ENCODE data around the gene WDR93.
A peak's percentile ranks its signal among the peaks of the same experiment; 100 is the strongest.

WDR93 gene

DNA sequence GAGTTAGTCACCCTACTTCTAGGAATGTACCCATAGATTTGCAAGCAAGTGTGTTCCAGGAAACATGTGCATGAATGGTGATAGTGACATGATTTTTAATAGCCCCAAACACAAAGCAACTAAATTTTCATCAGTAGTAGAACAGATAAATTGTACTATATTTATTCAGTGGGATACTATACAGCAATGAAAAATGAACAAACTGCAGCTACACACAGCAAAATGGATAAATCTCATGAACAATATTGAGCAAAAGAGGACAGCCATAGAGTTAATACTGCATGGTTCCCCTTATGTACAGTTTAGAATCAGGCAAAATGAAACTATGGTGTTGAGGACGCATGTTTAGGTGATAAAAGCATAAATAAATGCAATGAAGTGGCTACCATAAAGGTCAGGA, 34.5 kb downstream of the WDR93 start:
- Histone ChIP-seq H3K4me1 (ENCODE audit: control insufficient read depth, low read depth, low read length) (no peaks in the 10 kb centered on the region), H3K18ac (ENCODE audit: low read length) (no peak overlapping the region), H2BK5ac (ENCODE audit: low read length) (no peak overlapping the region), H3K27me3 (ENCODE audit: insufficient read depth, low read length, poor library complexity) (no peaks in the 10 kb centered on the region), H3K56ac (ENCODE audit: low read length) (no peak overlapping the region), H2BK120ac (ENCODE audit: low read depth, low read length) (no peak overlapping the region), H4K8ac (ENCODE audit: low read depth, low read length) (no peak overlapping the region), H4K5ac (ENCODE audit: low read length) (no peak overlapping the region), H3K79me1 (ENCODE audit: low read length) (no peaks in the 10 kb centered on the region), H3K9ac (ENCODE audit: low read length) (no peak overlapping the region), H3K4me3 (ENCODE audit: low read length) (no peak overlapping the region), H3K23ac (ENCODE audit: low read length) (no peak overlapping the region), H3K36me3 (ENCODE audit: control insufficient read depth, insufficient read depth, low read length) (no peaks in the 10 kb centered on the region), H3K4me2 (ENCODE audit: low read length) (no peak overlapping the region), H3K4ac (ENCODE audit: low read depth, low read length) (no peak overlapping the region), H2BK15ac (replicated peaks; ENCODE audit: low read depth) (no peak overlapping the region), H2AK5ac (ENCODE audit: low read length) (no peak overlapping the region), H3K79me2 (ENCODE audit: control insufficient read depth, insufficient read depth, low read length) (no peaks in the 10 kb centered on the region), H3K27ac (ENCODE audit: low read depth, low read length) (no peak overlapping the region)
- DNase-seq, result no peak
- WGBS (ENCODE audit: extremely low coverage, insufficient coverage, low lambda C conversion rate), result no CpG with 5 or more reads among the region's 1 CpG

DNA sequence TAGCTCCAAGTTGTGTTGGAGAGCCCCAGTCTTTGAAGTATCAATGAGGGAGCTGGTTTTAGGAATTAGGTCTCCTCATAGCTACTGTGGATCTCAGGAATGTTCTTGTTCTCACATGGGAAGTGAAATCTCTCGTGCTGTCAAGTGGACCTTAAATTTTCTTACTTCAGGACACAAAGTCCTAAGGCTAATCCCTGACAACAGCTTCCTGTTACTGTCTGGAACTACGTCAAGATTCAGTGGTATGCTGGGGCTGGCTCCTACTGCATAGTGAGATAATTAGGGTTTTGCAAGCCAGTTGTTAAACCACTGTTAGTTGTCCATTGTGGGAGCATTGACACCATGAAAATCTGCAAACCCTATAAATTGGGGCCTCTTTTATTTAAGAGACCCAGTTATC, 37.6 kb downstream of the WDR93 start:
- H3K4ac ChIP-seq (ENCODE audit: low read depth, low read length), result no peak overlapping the region
- no peak overlapping the region for H4K5ac ChIP-seq (ENCODE audit: low read length)
- no peak overlapping the region for H2AK5ac ChIP-seq (ENCODE audit: low read length)
- no peak overlapping the region for H2BK120ac ChIP-seq (ENCODE audit: low read depth, low read length)
- H3K27me3 ChIP-seq (ENCODE audit: insufficient read depth, low read length, poor library complexity), result no peaks in the 10 kb centered on the region
- no peak overlapping the region for H2BK5ac ChIP-seq (ENCODE audit: low read length)
- H3K79me1 ChIP-seq (ENCODE audit: low read length), result no peaks in the 10 kb centered on the region
- H4K8ac ChIP-seq (ENCODE audit: low read depth, low read length), result no peak overlapping the region
- no peak overlapping the region for H3K27ac ChIP-seq (ENCODE audit: low read depth, low read length)
- H3K18ac ChIP-seq (ENCODE audit: low read length), result no peak overlapping the region
- H3K79me2 ChIP-seq (ENCODE audit: control insufficient read depth, insufficient read depth, low read length), result no peaks in the 10 kb centered on the region
- no peak overlapping the region for H3K23ac ChIP-seq (ENCODE audit: low read length)
- H2BK15ac ChIP-seq (replicated peaks; ENCODE audit: low read depth), result no peak overlapping the region
- H3K4me3 ChIP-seq (ENCODE audit: low read length), result no peak overlapping the region
- H3K36me3 ChIP-seq (ENCODE audit: control insufficient read depth, insufficient read depth, low read length), result no peaks in the 10 kb centered on the region
- H3K4me1 ChIP-seq (ENCODE audit: control insufficient read depth, low read depth, low read length), result no peaks in the 10 kb centered on the region
- no CpG with 5 or more reads among the region's 2 CpGs for WGBS (ENCODE audit: extremely low coverage, insufficient coverage, low lambda C conversion rate)
- DNase-seq, result no peak
- H3K56ac ChIP-seq (ENCODE audit: low read length), result no peak overlapping the region
- H3K4me2 ChIP-seq (ENCODE audit: low read length), result no peak overlapping the region
- H3K9ac ChIP-seq (ENCODE audit: low read length), result no peak overlapping the region

GRCh38 chr15:89731275-89731674, 40.7 kb downstream of the WDR93 start:
- no peak overlapping the region for H3K9ac ChIP-seq (ENCODE audit: low read length)
- no peak overlapping the region for H3K4me2 ChIP-seq (ENCODE audit: low read length)
- no peaks in the 10 kb centered on the region for H3K4me1 ChIP-seq (ENCODE audit: control insufficient read depth, low read depth, low read length)
- H4K5ac ChIP-seq (ENCODE audit: low read length), result no peak overlapping the region
- H4K8ac ChIP-seq (ENCODE audit: low read depth, low read length), result no peak overlapping the region
- no peaks in the 10 kb centered on the region for H3K79me1 ChIP-seq (ENCODE audit: low read length)
- no peak overlapping the region for H3K27ac ChIP-seq (ENCODE audit: low read depth, low read length)
- H2BK5ac ChIP-seq (ENCODE audit: low read length), result no peak overlapping the region
- no CpG with 5 or more reads among the region's 5 CpGs for WGBS (ENCODE audit: extremely low coverage, insufficient coverage, low lambda C conversion rate)
- no peaks in the 10 kb centered on the region for H3K79me2 ChIP-seq (ENCODE audit: control insufficient read depth, insufficient read depth, low read length)
- no peak overlapping the region for H2BK120ac ChIP-seq (ENCODE audit: low read depth, low read length)
- no peak overlapping the region for H3K4me3 ChIP-seq (ENCODE audit: low read length)
- no peak overlapping the region for H3K56ac ChIP-seq (ENCODE audit: low read length)
- DNase-seq, result no peak
- H3K27me3 ChIP-seq (ENCODE audit: insufficient read depth, low read length, poor library complexity), result no peaks in the 10 kb centered on the region
- no peak overlapping the region for H2BK15ac ChIP-seq (replicated peaks; ENCODE audit: low read depth)
- H3K36me3 ChIP-seq (ENCODE audit: control insufficient read depth, insufficient read depth, low read length), result no peaks in the 10 kb centered on the region
- H3K4ac ChIP-seq (ENCODE audit: low read depth, low read length), result no peak overlapping the region
- H3K23ac ChIP-seq (ENCODE audit: low read length), result no peak overlapping the region
- H3K18ac ChIP-seq (ENCODE audit: low read length), result no peak overlapping the region
- H2AK5ac ChIP-seq (ENCODE audit: low read length), result no peak overlapping the region

DNA sequence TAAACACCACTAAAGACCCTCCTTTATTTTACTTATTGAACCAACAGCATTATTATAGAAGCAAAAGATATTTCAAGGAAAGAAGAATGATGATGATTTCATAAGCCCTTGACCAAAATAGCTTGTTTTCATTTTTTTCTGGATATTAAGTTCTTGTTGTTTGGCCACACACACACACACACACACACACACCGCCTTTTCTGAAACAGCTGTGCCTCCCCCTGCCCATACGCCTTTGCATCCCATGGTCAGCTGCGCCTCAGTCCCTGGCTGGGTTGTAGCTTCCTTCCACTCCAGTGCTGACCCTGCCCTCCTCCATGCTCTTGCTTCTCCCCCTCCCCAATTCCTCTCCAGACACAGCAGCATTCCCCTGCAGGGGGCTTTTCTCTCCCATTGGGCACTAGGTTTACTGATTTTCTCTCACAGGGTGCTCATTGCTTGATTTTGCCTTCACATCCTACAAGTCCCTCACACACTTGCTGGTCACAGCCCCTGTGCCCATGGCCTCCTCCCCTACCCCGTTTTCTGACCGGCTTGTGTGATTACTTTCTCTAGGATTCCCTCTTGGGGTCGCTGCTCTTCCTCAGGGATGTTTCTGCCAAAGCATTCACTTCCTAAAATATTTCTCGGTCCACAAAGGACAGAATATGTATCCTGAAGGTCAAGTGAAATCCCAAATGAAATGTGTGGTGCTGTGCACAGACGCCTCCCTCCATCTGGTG, 42.0 kb downstream of the WDR93 start:
- no peak overlapping the region for H2BK120ac ChIP-seq (ENCODE audit: low read depth, low read length)
- H3K79me1 ChIP-seq (ENCODE audit: low read length), result no peaks in the 10 kb centered on the region
- H2AK5ac ChIP-seq (ENCODE audit: low read length), result no peak overlapping the region
- H3K4ac ChIP-seq (ENCODE audit: low read depth, low read length), result no peak overlapping the region
- DNase-seq, result no peak
- H3K4me2 ChIP-seq (ENCODE audit: low read length), result no peak overlapping the region
- no peak overlapping the region for H3K4me3 ChIP-seq (ENCODE audit: low read length)
- H3K56ac ChIP-seq (ENCODE audit: low read length), result no peak overlapping the region
- no peaks in the 10 kb centered on the region for H3K4me1 ChIP-seq (ENCODE audit: control insufficient read depth, low read depth, low read length)
- H2BK5ac ChIP-seq (ENCODE audit: low read length), result no peak overlapping the region
- no peak overlapping the region for H2BK15ac ChIP-seq (replicated peaks; ENCODE audit: low read depth)
- WGBS (ENCODE audit: extremely low coverage, insufficient coverage, low lambda C conversion rate), result no CpG with 5 or more reads among the region's 8 CpGs
- H3K27ac ChIP-seq (ENCODE audit: low read depth, low read length), result no peak overlapping the region
- no peak overlapping the region for H3K23ac ChIP-seq (ENCODE audit: low read length)
- H3K18ac ChIP-seq (ENCODE audit: low read length), result no peak overlapping the region
- H3K36me3 ChIP-seq (ENCODE audit: control insufficient read depth, insufficient read depth, low read length), result no peaks in the 10 kb centered on the region
- H4K5ac ChIP-seq (ENCODE audit: low read length), result no peak overlapping the region
- no peaks in the 10 kb centered on the region for H3K79me2 ChIP-seq (ENCODE audit: control insufficient read depth, insufficient read depth, low read length)
- no peak overlapping the region for H3K9ac ChIP-seq (ENCODE audit: low read length)
- no peak overlapping the region for H4K8ac ChIP-seq (ENCODE audit: low read depth, low read length)
- no peaks in the 10 kb centered on the region for H3K27me3 ChIP-seq (ENCODE audit: insufficient read depth, low read length, poor library complexity)

DNA sequence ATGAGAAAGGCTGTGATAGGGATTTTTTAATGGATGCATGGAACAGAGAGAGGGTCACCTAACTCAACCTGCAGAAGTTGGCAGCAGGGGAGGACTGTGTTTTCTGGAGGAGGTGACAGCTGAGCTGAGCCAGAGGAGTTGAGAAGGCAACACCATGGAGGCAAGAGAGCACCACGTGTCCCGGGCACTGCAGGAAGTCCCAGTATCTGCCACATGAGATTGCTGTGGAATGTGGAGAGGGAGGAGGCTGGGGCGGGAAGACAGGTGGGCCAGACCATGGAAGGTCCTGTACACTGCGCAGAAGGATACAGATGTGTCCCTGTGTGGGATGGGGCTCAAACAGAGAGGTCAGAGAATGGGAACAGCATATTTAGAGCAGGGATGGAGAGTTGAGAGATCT, 45.2 kb downstream of the WDR93 start:
- Histone ChIP-seq H2BK5ac (ENCODE audit: low read length) (no peak overlapping the region), H3K4me2 (ENCODE audit: low read length) (no peak overlapping the region), H2BK120ac (ENCODE audit: low read depth, low read length) (no peak overlapping the region), H3K9ac (ENCODE audit: low read length) (no peak overlapping the region), H2AK5ac (ENCODE audit: low read length) (no peak overlapping the region), H3K4me3 (ENCODE audit: low read length) (no peak overlapping the region), H3K4ac (ENCODE audit: low read depth, low read length) (no peak overlapping the region), H3K27ac (ENCODE audit: low read depth, low read length) (no peak overlapping the region), H3K4me1 (ENCODE audit: control insufficient read depth, low read depth, low read length) (no peaks in the 10 kb centered on the region), H3K23ac (ENCODE audit: low read length) (no peak overlapping the region), H3K36me3 (ENCODE audit: control insufficient read depth, insufficient read depth, low read length) (no peaks in the 10 kb centered on the region), H3K56ac (ENCODE audit: low read length) (no peak overlapping the region), H3K27me3 (ENCODE audit: insufficient read depth, low read length, poor library complexity) (no peaks in the 10 kb centered on the region), H3K79me1 (ENCODE audit: low read length) (no peaks in the 10 kb centered on the region), H2BK15ac (replicated peaks; ENCODE audit: low read depth) (no peak overlapping the region), H3K18ac (ENCODE audit: low read length) (no peak overlapping the region), H4K5ac (ENCODE audit: low read length) (no peak overlapping the region), H4K8ac (ENCODE audit: low read depth, low read length) (no peak overlapping the region), H3K79me2 (ENCODE audit: control insufficient read depth, insufficient read depth, low read length) (no peaks in the 10 kb centered on the region)
- peak; percentile 45 for DNase-seq
- no CpG with 5 or more reads among the region's 4 CpGs for WGBS (ENCODE audit: extremely low coverage, insufficient coverage, low lambda C conversion rate)

- no CpG with 5 or more reads among the region's 8 CpGs for WGBS (ENCODE audit: extremely low coverage, insufficient coverage, low lambda C conversion rate)
- H4K5ac ChIP-seq (ENCODE audit: low read length), result no peak overlapping the region
- no peaks in the 10 kb centered on the region for H3K79me1 ChIP-seq (ENCODE audit: low read length)
- no peak overlapping the region for H3K4me3 ChIP-seq (ENCODE audit: low read length)
- H3K4me2 ChIP-seq (ENCODE audit: low read length), result no peak overlapping the region
- no peak overlapping the region for H3K18ac ChIP-seq (ENCODE audit: low read length)
- H3K27me3 ChIP-seq (ENCODE audit: insufficient read depth, low read length, poor library complexity), result no peaks in the 10 kb centered on the region
- DNase-seq, result peak; percentile 90
- no peaks in the 10 kb centered on the region for H3K36me3 ChIP-seq (ENCODE audit: control insufficient read depth, insufficient read depth, low read length)
- no peak overlapping the region for H2AK5ac ChIP-seq (ENCODE audit: low read length)
- H3K9ac ChIP-seq (ENCODE audit: low read length), result no peak overlapping the region
- H3K56ac ChIP-seq (ENCODE audit: low read length), result no peak overlapping the region
- H3K4me1 ChIP-seq (ENCODE audit: control insufficient read depth, low read depth, low read length), result no peaks in the 10 kb centered on the region
- H2BK5ac ChIP-seq (ENCODE audit: low read length), result no peak overlapping the region
- H3K27ac ChIP-seq (ENCODE audit: low read depth, low read length), result no peak overlapping the region
- no peak overlapping the region for H3K4ac ChIP-seq (ENCODE audit: low read depth, low read length)
- H2BK120ac ChIP-seq (ENCODE audit: low read depth, low read length), result no peak overlapping the region
- H2BK15ac ChIP-seq (replicated peaks; ENCODE audit: low read depth), result no peak overlapping the region
- no peaks in the 10 kb centered on the region for H3K79me2 ChIP-seq (ENCODE audit: control insufficient read depth, insufficient read depth, low read length)
- no peak overlapping the region for H3K23ac ChIP-seq (ENCODE audit: low read length)
- no peak overlapping the region for H4K8ac ChIP-seq (ENCODE audit: low read depth, low read length)
Observed at GRCh38 chr15:89740137-89740536, 49.5 kb downstream of the WDR93 start.
